A673 (cell line): ENCODE results near the gene ASB6. TPM values are rescaled to one million over a fixed set of nuclear protein-coding genes. Genes with fewer than 3 reads are reported as not detected.

Source experiments
- BruUV-seq: library from RNA; stranded (reverse); fragments of 400-500 nt; replicated peaks from 2 replicates; lab custom pipeline; 2021; lab: Mats Ljungman, UMichigan
- CTCF ChIA-PET: fragments of 300-600 bp; sonication (Branson Sonifier 250); formaldehyde crosslinking; loops from one replicate; lab custom pipeline; 2022; ENCODE audit warnings: antibody characterized with exemption; lab: Charles Lee
- POLR2A ChIA-PET: fragments of 300-600 bp; sonication (Branson Sonifier 250); formaldehyde crosslinking; loops from one replicate; lab custom pipeline; 2022; ENCODE audit warnings: antibody characterized with exemption; ENCODE audit not compliant: low non-redundant PET; lab: Charles Lee
- DNase-seq: peaks from one replicate; pipeline ENCODE4 v3.0.0-alpha.2; 2015; ENCODE audit warnings: low spot score
- H3K27ac ChIP-seq: fragments of 200-600 bp; sonication (generic); 2 replicates; pipeline ENCODE4 v1.5.1; 2016; ENCODE audit warnings: mixed run types, low read depth, mild to moderate bottlenecking, mixed read lengths, antibody characterized with exemption, low read length; ENCODE audit not compliant: poor library complexity, severe bottlenecking
- H3K27me3 ChIP-seq: fragments of 200-600 bp; sonication (generic); replicated peaks from 2 replicates; pipeline ENCODE4 v1.6.1; 2017; ENCODE audit warnings: mixed run types, low read depth, mild to moderate bottlenecking, mixed read lengths, antibody characterized with exemption, low read length; ENCODE audit not compliant: insufficient read depth, poor library complexity
- H3K36me3 ChIP-seq: fragments of 200-600 bp; sonication (generic); 2 replicates; pipeline ENCODE4 v1.6.1; 2016; ENCODE audit warnings: mixed run types, mild to moderate bottlenecking, mixed read lengths, antibody characterized with exemption, low read length; ENCODE audit not compliant: insufficient read depth, poor library complexity, severe bottlenecking
- H3K4me1 ChIP-seq: fragments of 200-600 bp; sonication (generic); 2 replicates; pipeline ENCODE4 v1.6.1; 2017; ENCODE audit warnings: mixed run types, mild to moderate bottlenecking, mixed read lengths, antibody characterized with exemption, low read length; ENCODE audit not compliant: insufficient read depth, poor library complexity, severe bottlenecking
- H3K4me3 ChIP-seq: fragments of 200-600 bp; sonication (generic); 2 replicates; pipeline ENCODE4 v1.5.1; 2016; ENCODE audit warnings: low read depth, mixed run types, mild to moderate bottlenecking, mixed read lengths, low read length; ENCODE audit not compliant: poor library complexity, severe bottlenecking
- H3K9me3 ChIP-seq: fragments of 200-600 bp; sonication (generic); 2 replicates; pipeline ENCODE4 v1.6.1; 2016; ENCODE audit warnings: mixed run types, low read depth, mild to moderate bottlenecking, mixed read lengths, antibody characterized with exemption, low read length; ENCODE audit not compliant: poor library complexity, severe bottlenecking
- CTCF ChIP-seq: fragments of 300-800, 200-600 bp; sonication (generic); conservative IDR thresholded peaks from 2 replicates; pipeline ENCODE4 v1.5.1; 2017; ENCODE audit warnings: low read depth, mild to moderate bottlenecking, antibody characterized with exemption, low read length, moderate library complexity, mixed read lengths
- EZH2 ChIP-seq: fragments of 200-600 bp; sonication (generic); IDR thresholded peaks from 2 replicates; pipeline ENCODE4 v1.6.1; 2017; ENCODE audit warnings: borderline replicate concordance, low read depth, mild to moderate bottlenecking, mixed read lengths, antibody characterized with exemption, low read length; ENCODE audit not compliant: poor library complexity, severe bottlenecking
- intact Hi-C: fragments of 100-400 bp; cut with micrococcal nuclease; formaldehyde crosslinking; loops from one replicate; pipeline ENCODE4 v1.10.0; 2022; ENCODE audit not compliant: unreplicated experiment
- total RNA-seq: library from RNA; stranded (reverse); gene quantifications from 2 replicates; pipeline ENCODE4 v1.2.3, GENCODE V29; 2021

The ASB6 gene
- total RNA-seq, 1 experiment from 2014 or later = 36.5 TPM

GRCh38 chr9:129615407-129616285, 26.3 kb downstream of the ASB6 start:
- no peak overlapping the region for H3K27ac ChIP-seq
- DNase-seq = no peak
- ChIA-PET CTCF (interaction anchor here (1.0 kb wide), 1 partner anchor 10 kb away, joined by 4 read pairs; no protein-coding TSS in a partner anchor), POLR2A (no interaction called here)
- no TSS peak for BruUV-seq
- no peaks in the 10 kb centered on the region for H3K9me3 ChIP-seq
- H3K4me1 ChIP-seq = peaks cover 25% of the 10 kb centered on the region
- H3K27me3 ChIP-seq = no peaks in the 10 kb centered on the region
- H3K4me3 ChIP-seq = no peak overlapping the region
- TF ChIP-seq EZH2 = no peak
- TF ChIP-seq CTCF = no peak
- intact Hi-C loops = no loop called here
- H3K36me3 ChIP-seq = no peaks in the 10 kb centered on the region

- no TSS peak for BruUV-seq
- POLR2A ChIA-PET = no interaction called here
- Histone ChIP-seq H3K4me3 (no peak overlapping the region), H3K27me3 (no peaks in the 10 kb centered on the region), H3K36me3 (no peaks in the 10 kb centered on the region), H3K9me3 (no peaks in the 10 kb centered on the region), H3K27ac (no peak overlapping the region), H3K4me1 (peaks cover 22% of the 10 kb centered on the region)
- CTCF ChIA-PET = interaction anchor here (1.0 to 1.8 kb wide), 2 partner anchors 9 to 11 kb away, joined by 4 to 9 read pairs; no protein-coding TSS in a partner anchor
- DNase-seq = no peak
- TF ChIP-seq EZH2 (no peak), CTCF (no peak)
- intact Hi-C loops = loop anchor here (5.0 kb wide), 2 partner anchors 293 to 608 kb away; no protein-coding TSS in a partner anchor
These were observed 27.0 kb downstream of the ASB6 start for GRCh38 chr9:129614932-129615331.

GRCh38 chr9:129613520-129614175, 28.3 kb downstream of the ASB6 start:
- no peak for DNase-seq
- POLR2A ChIA-PET = interaction anchor here (0.6 kb wide), 1 partner anchor 13 kb away, joined by 3 read pairs; no protein-coding TSS in a partner anchor
- no TSS peak for BruUV-seq
- Histone ChIP-seq H3K9me3 (no peaks in the 10 kb centered on the region), H3K4me1 (peaks cover 28% of the 10 kb centered on the region), H3K27me3 (no peaks in the 10 kb centered on the region), H3K36me3 (no peaks in the 10 kb centered on the region), H3K27ac (no peak overlapping the region), H3K4me3 (no peak overlapping the region)
- intact Hi-C loops = loop anchor here (5.0 kb wide), 2 partner anchors 291 to 606 kb away; no protein-coding TSS in a partner anchor
- no peak for TF ChIP-seq CTCF
- TF ChIP-seq EZH2 = no peak
- CTCF ChIA-PET = interaction anchor here (0.5 to 1.8 kb wide), 3 partner anchors 11 to 482 kb away, joined by 3 to 9 read pairs (median 4); no protein-coding TSS in a partner anchor
